ENCODE data around the gene LRRC4C.

The LRRC4C gene

GRCh38 chr11:40841231-40841630 lies 618.2 kb downstream of the LRRC4C start:
- no peak for DNase-seq

GRCh38 chr11:40838181-40838683 lies 621.2 kb downstream of the LRRC4C start:
- no peak for DNase-seq

GRCh38 chr11:40827116-40827515 lies 632.3 kb downstream of the LRRC4C start:
- DNase-seq, result no peak

- no peak for DNase-seq
Observed at GRCh38 chr11:40826601-40827000, 632.9 kb downstream of the LRRC4C start.

- no peak for DNase-seq
Observed at GRCh38 chr11:40825201-40825834, 634.1 kb downstream of the LRRC4C start.

- DNase-seq, result no peak
Observed at GRCh38 chr11:40819230-40819629, 640.2 kb downstream of the LRRC4C start.

GRCh38 chr11:40816976-40817375 lies 642.5 kb downstream of the LRRC4C start:
- DNase-seq, result no peak

- DNase-seq, result peak; percentile 2 to 35
Observed at GRCh38 chr11:40797981-40798380, 661.5 kb downstream of the LRRC4C start.

GRCh38 chr11:40787224-40787623 lies 672.2 kb downstream of the LRRC4C start:
- no peak for DNase-seq

GRCh38 chr11:40763046-40763445 lies 696.4 kb downstream of the LRRC4C start:
- DNase-seq, result no peak

GRCh38 chr11:40759341-40759740 lies 700.1 kb downstream of the LRRC4C start:
- no peak for DNase-seq

GRCh38 chr11:40754297-40754696 lies 705.2 kb downstream of the LRRC4C start:
- no peak for DNase-seq

- no peak for DNase-seq
Observed at GRCh38 chr11:40746282-40746681, 713.2 kb downstream of the LRRC4C start.

GRCh38 chr11:40732132-40732531 lies 727.3 kb downstream of the LRRC4C start:
- no peak for DNase-seq

GRCh38 chr11:40722179-40722795 lies 737.2 kb downstream of the LRRC4C start:
- peak in 1 of 2 experiments; percentile 19 for DNase-seq

- no peak for DNase-seq
Observed at GRCh38 chr11:40716344-40717130, 742.9 kb downstream of the LRRC4C start.

- DNase-seq, result no peak
Observed at GRCh38 chr11:40713083-40713482, 746.4 kb downstream of the LRRC4C start.

GRCh38 chr11:40701027-40701426 lies 758.4 kb downstream of the LRRC4C start:
- no peak for DNase-seq

GRCh38 chr11:40689823-40690222 lies 769.6 kb downstream of the LRRC4C start:
- DNase-seq, result no peak

GRCh38 chr11:40688369-40688768 lies 771.1 kb downstream of the LRRC4C start:
- DNase-seq, result no peak

GRCh38 chr11:40686765-40687164 lies 772.7 kb downstream of the LRRC4C start:
- no peak for DNase-seq

GRCh38 chr11:40683010-40683409 lies 776.4 kb downstream of the LRRC4C start:
- DNase-seq, result no peak

GRCh38 chr11:40679276-40679675 lies 780.2 kb downstream of the LRRC4C start:
- DNase-seq, result no peak

- no peak for DNase-seq
Observed at GRCh38 chr11:40647295-40647694, 812.2 kb downstream of the LRRC4C start.
